COLO829 (cell line): ENCODE measurements around the gene ZFP62.

Experiments used
- DNase-seq: peaks from one replicate; pipeline ENCODE4 v3.0.0; 2012; ENCODE audit warnings: low spot score

ZFP62 gene

GRCh38 chr5:180868960-180869359 is 7.9 kb upstream of the ZFP62 start:
- DNase-seq = peak; percentile 79

- no peak for DNase-seq
Observed at GRCh38 chr5:180866985-180867384, 5.9 kb upstream of the ZFP62 start.

- peak; percentile 8 for DNase-seq
Observed at GRCh38 chr5:180865981-180866695, 5.1 kb upstream of the ZFP62 start.

GRCh38 chr5:180862645-180863044 is 1.6 kb upstream of the ZFP62 start:
- no peak for DNase-seq

- peak; percentile 4 for DNase-seq
Observed at GRCh38 chr5:180860273-180860886, 696 bp downstream of the ZFP62 start.

- DNase-seq = no peak
Observed at GRCh38 chr5:180858586-180858985, 2.5 kb downstream of the ZFP62 start.

- DNase-seq = no peak
Observed at GRCh38 chr5:180853848-180854176, 7.3 kb downstream of the ZFP62 start.

- no peak for DNase-seq
Observed at GRCh38 chr5:180853121-180853847, 7.8 kb downstream of the ZFP62 start.

- DNase-seq = peak; percentile 14
Observed at GRCh38 chr5:180852495-180852894, 8.6 kb downstream of the ZFP62 start.

GRCh38 chr5:180850434-180851078 is 10.5 kb downstream of the ZFP62 start:
- no peak for DNase-seq

GRCh38 chr5:180849827-180850226 is 11.2 kb downstream of the ZFP62 start:
- DNase-seq = no peak

- no peak for DNase-seq
Observed at GRCh38 chr5:180848878-180849277, 12.2 kb downstream of the ZFP62 start.

GRCh38 chr5:180848265-180848664 is 12.8 kb downstream of the ZFP62 start:
- no peak for DNase-seq

GRCh38 chr5:180847026-180847425 is 14.1 kb downstream of the ZFP62 start:
- no peak for DNase-seq

GRCh38 chr5:180844858-180845257 is 16.2 kb downstream of the ZFP62 start:
- no peak for DNase-seq

GRCh38 chr5:180844432-180844831 is 16.6 kb downstream of the ZFP62 start:
- DNase-seq = no peak

GRCh38 chr5:180839935-180840334 is 21.1 kb downstream of the ZFP62 start:
- DNase-seq = no peak

GRCh38 chr5:180839227-180839626 is 21.8 kb downstream of the ZFP62 start:
- no peak for DNase-seq

- DNase-seq = no peak
Observed at GRCh38 chr5:180837478-180837877, 23.6 kb downstream of the ZFP62 start.

- no peak for DNase-seq
Observed at GRCh38 chr5:180832638-180833068, 28.4 kb downstream of the ZFP62 start.

- DNase-seq = peak; percentile 17
Observed at GRCh38 chr5:180831139-180832093, 29.7 kb downstream of the ZFP62 start.
